GM12874 (cell line): ENCODE measurements around the gene ZBTB37.

Source experiments
- CTCF ChIP-seq: IDR thresholded peaks from 2 replicates; pipeline ENCODE4 v1.5.1; 2011; ENCODE audit warnings: low read depth, mild to moderate bottlenecking, control low read depth, low read length, moderate library complexity; ENCODE audit not compliant: insufficient read depth

Gene ZBTB37

GRCh38 chr1:173868266-173869020, at the start of gene ZBTB37:
ZBTB37 (plus strand) TSS chr1:173868380; CDS start chr1:173870226, 1,846 bp downstream.
- TF ChIP-seq CTCF = no peak

- no peak for TF ChIP-seq CTCF
These were observed 49.7 kb upstream of the ZBTB37 start for GRCh38 chr1:173818459-173818858.

- no peak for TF ChIP-seq CTCF
These were observed 46.5 kb upstream of the ZBTB37 start for GRCh38 chr1:173821680-173822079.

GRCh38 chr1:173823781-173824314, 44.3 kb upstream of the ZBTB37 start:
- no peak for TF ChIP-seq CTCF

GRCh38 chr1:173824315-173825081, 43.7 kb upstream of the ZBTB37 start, which contains the start of the genes CENPL and DARS2:
CENPL (minus strand) TSS chr1:173824883; CDS start chr1:173811299, 13,584 bp downstream.
DARS2 (plus strand) TSS chr1:173824673; CDS start chr1:173825230, 557 bp downstream.
- no peak for TF ChIP-seq CTCF

- no peak for TF ChIP-seq CTCF
These were observed 40.6 kb upstream of the ZBTB37 start for GRCh38 chr1:173827611-173828010.

GRCh38 chr1:173832748-173833147, 35.4 kb upstream of the ZBTB37 start:
- TF ChIP-seq CTCF = no peak
